ENCODE data around the gene PER1.
"Not testable (repeated sequence)": the region's sequence is repeated elsewhere in the genome, so short reads cannot be mapped to it uniquely, and the experiment has no call there.

PER1 gene

GRCh38 chr17:8118769-8119580 lies 33.2 kb downstream of the PER1 start:
- DNase-seq, result peak; percentile 89

DNA sequence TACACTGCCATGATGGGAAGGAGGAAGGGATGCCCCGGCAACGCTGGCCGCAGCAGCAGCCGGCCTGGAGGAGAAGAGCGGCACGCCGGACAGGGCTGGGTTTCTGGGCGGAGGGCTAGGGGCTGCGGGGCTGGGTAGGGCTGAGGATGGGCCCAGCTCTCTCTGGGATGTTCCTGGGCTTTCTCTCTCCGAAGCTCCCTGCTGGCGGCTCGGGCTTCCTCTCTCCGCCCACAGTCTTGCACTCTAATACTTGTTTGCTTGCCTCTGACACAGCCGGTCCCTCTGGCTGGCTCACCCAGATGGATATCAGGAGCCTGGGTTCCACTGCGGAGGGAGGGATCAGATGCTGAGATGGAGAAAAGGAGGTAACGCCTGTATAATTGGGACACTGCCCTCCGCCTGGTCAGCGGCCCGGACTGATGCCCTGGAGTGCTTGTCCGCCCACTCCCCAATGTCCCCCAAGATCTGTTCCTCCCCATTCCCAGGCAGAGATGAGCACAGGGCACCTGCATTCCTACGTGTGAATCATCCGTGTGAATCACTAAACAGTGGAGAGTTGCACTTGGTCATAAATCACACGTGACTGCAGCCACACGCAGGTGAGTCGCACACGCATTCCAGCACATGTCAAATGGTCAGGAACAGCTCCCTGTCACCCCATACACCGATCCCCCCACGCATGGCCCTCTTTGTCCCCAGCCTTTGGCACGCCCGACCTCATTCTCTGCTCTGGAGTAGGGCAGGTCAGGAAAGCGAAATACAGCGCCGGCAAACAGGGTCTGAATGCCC lies 34.0 kb downstream of the PER1 start, which contains the start of gene ALOXE3:
TSS of gene ALOXE3 (minus strand) at position 535 of the 789 bp plus-strand sequence. CDS start at position 11, 524 bp downstream.
- DNase-seq, result peak; percentile 74

- DNase-seq, result no peak
Measured at GRCh38 chr17:8117367-8117979, 34.7 kb downstream of the PER1 start.

DNA sequence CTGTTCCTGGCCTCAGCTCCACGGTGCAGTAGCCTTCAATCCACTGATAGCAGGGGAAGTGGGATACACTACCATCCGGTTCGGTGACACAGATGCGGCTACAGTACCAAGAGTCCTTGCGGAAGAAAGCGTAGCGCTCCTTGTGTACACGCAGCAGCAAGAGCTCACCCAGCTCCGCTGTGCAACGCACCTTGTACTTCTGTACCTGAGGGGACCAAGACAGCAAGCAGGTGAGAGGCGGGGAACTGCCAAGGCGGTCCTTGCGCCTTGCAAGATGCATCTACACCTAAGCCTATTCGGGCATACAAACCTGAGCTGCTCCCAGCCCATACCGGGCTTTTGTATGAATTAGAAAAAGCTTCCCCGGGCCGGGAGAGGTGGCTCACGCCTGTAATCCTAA lies 35.4 kb downstream of the PER1 start:
- no peak for DNase-seq

DNA sequence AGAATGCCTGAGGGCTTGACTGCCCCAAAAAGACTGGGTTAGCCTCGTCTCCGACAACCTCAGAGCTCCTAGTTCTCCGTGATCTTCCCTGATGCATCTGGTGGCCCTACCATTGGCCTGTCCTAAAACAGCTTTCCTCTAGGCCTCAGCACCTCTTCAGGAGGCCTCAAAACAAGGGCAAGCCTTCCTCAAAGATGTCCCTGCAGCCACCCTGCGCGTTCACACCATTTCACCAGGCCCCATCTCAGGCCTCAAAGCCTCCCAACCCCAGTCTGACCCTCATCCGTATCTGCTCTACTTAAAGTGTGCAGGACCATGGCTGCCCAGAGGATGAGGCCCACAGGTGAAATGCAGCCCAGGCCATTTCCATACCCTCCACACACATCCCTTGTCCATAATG lies 41.3 kb downstream of the PER1 start:
- no peak for DNase-seq

GRCh38 chr17:8110456-8110804 lies 41.8 kb downstream of the PER1 start:
- no peak for DNase-seq

DNA sequence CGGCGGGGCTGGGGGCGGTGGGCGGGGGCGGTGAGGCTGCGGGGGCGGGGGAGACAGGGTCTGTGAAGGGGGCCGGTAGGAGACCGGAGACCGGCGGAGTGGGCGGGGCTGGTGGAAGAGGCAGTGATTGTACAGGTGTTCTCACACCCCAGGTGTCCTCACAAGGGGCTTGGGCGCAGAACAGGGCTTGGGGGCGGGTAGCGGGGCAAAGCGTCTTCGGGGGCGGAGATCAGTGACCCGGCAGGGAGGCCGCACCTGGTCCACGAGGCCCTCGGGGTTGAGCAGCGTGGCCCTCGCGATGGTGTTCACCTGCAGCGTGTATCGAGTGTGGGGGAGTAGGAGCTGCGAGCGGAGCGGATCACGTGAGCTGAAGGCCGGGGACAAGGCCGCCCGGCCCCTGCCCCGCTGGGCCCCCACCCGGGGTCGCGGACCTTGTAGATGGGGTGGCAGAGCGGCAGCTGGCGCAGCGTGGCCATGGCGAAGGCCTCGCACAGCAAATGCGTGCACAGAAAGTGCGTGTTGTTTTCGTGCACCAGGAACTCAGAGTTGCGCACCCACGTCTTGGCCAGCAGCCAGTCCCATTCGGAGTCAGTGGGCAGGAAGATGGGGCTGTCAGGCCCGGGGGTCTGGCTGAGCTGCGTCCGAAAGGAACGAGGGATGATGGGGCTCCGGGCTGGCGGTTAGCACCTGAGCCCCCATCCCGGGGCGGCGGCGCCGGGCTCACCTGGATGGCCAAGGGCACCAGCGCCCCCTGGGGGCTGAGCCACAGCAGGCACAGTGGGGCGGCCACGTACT lies 42.3 kb downstream of the PER1 start:
- DNase-seq, result peak; percentile 82

- no peak for DNase-seq
Measured at GRCh38 chr17:8108972-8109660, 43.1 kb downstream of the PER1 start.

DNA sequence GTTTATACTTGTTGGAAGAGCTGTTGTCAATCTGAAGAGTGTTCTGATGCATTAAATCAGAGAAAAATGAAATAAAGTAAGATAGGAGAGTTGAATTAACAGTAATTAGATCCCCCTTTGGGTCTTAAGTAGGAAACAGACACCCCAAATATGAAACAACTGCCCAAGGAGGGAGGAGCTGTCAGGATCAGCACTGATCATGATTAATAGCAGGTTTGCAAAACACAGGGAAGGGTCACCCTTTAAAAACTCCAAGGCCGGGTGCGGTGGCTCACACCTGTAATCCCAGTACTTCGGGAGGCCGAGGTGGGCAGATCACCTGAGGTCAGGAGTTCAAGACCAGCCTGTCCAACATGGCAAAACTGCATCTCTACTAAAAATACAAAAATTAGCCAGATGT lies 45.2 kb downstream of the PER1 start:
- DNase-seq, result not testable (repeated sequence)

DNA sequence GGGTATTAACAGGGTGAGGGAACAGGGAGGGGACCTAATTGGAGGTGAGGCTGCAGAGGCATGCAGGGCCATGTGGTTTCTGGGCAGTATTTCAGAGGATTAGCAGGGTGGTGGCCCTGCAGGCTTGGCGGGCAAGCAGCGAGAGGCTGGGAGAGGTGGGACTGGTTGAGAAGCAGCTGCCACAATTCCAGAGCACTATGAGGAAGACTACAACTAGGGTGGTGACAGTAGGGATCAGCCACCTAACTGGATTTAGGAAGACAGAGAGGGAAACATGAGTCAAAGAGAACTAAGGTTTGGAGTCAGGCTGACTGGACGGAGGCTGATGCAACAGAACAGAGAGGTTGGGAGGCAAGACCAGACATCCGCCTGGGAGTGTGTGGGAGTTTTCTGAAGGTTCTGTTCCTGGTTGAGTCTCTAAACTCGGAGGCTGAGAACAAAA lies 46.2 kb downstream of the PER1 start:
- no peak for DNase-seq

- DNase-seq, result no peak
Measured at GRCh38 chr17:8104911-8105310, 47.3 kb downstream of the PER1 start.

DNA sequence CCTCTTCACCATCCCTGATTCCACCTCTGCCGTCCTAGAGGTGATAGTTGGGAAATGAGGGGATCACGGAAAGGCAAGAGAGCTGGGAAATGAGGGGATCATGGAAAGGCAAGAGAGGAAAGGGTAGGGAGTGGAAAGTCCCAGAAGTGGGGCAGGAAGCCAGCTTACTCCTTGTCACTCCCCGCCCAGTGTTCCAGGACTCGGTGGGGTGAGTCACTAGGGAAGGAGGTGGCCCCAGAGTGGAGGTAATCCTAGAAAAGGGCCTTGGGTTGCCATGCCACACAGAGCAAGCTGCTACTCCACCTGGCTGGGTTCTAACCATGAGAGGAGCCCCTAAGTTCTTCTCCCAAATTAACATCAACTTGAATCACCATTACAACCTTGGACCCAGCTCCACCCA lies 48.7 kb downstream of the PER1 start:
- DNase-seq, result no peak

- no peak for DNase-seq
Measured at GRCh38 chr17:8101721-8102120, 50.5 kb downstream of the PER1 start.

DNA sequence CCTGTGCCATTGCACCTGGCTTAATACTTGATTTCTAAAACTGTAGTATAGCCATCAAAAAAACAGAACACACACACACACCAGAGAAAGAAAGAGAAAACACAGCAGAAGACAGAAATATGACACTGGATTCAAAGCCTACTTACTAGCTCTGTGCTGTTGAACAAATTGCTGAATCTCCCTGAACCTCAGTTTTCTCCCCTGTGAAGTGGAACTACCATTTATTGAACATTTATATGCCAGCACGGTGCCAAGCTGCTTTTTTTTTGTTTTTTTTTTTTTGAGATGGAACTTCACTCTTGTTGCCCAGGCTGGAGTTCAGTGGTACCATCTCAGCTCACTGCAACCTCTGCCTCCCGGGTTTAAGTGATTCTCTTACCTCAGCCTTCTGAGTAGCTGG lies 51.4 kb downstream of the PER1 start:
- no peak for DNase-seq

- no peak for DNase-seq
Measured at GRCh38 chr17:8100111-8100510, 52.1 kb downstream of the PER1 start.

DNA sequence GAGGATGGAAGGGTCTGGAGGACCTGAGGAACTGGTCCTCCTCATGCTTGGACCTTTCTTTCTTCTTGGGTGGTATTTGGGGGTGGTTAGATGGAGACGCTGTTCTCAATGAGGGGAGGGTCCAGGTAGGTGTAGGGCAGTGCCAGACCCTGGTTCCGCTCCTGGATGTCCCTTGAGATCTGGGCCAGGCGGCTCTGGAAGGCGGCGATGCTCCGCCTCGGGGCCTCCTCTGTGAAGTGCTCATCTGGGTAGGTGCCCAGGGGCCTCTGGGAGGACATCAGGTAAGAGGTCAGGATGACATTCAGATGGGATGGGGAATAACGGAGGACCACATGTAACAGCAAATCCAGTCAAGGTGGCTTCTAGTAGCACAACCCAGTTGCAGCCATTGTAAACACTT lies 55.7 kb downstream of the PER1 start:
- DNase-seq, result no peak

GRCh38 chr17:8095361-8095760 lies 56.8 kb downstream of the PER1 start:
- DNase-seq, result no peak

- DNase-seq, result no peak
Measured at GRCh38 chr17:8091033-8091687, 61.0 kb downstream of the PER1 start.
